GM18861 (cell line): ENCODE data around the gene MRPL12.

Experiments
- ATAC-seq: cut with Tn5 transposase; IDR thresholded peaks from one replicate; pipeline ENCODE4 v1.9.1; 2021; ENCODE audit not compliant: unreplicated experiment

Gene MRPL12

DNA sequence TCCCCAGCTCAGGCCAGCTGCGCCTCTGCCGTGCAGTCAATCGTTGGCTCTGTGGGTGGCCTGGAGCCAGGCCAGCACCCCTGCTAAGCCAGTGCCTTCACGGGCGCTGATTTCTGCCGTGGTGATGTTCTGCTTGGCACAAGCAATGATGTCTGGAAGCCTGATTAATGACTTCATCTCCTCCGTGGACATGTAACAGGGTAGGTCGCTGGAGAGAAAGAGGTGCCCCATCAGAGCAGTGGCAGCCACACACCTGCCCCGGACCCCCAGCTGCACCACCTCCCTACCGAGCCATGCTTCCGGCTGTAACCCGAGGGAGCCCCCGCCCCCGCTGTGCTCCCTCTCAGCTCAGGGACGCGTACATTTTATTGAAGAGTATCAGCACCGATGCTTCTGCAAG lies 21.5 kb upstream of the MRPL12 start:
- no peak for ATAC-seq

DNA sequence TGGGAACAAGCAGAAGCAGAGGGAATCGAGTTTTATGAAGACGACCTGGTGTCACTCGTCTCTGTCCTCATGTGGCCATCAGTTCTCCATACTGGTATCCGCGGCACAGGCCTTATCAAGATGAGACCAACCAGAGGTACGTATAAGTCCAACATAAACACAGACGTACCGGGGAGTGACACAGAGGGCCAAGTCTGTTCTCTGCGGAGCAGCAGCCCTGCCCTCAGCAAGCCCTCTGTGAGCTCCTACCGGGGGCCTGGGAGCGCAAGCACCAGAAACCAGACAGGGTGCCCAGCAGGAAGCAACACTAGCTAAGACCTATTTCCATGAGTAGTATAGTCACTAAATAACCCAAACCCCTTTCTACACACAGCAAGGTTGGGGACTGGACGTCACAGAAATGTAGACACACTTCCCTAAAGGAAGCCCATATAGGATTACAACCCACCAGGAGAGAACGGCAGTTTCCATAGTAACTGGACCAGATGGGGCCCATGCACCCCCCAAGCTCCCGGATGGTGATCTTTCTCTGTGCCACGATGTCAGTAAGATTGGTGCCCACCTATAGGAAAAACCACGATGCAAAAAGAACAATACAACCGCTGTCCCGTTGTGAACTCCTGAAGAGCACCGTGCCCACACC lies 20.5 kb upstream of the MRPL12 start:
- ATAC-seq: no peak

- ATAC-seq: peak; percentile 1
Measured at GRCh38 chr17:81683208-81683583, 20.0 kb upstream of the MRPL12 start.

DNA sequence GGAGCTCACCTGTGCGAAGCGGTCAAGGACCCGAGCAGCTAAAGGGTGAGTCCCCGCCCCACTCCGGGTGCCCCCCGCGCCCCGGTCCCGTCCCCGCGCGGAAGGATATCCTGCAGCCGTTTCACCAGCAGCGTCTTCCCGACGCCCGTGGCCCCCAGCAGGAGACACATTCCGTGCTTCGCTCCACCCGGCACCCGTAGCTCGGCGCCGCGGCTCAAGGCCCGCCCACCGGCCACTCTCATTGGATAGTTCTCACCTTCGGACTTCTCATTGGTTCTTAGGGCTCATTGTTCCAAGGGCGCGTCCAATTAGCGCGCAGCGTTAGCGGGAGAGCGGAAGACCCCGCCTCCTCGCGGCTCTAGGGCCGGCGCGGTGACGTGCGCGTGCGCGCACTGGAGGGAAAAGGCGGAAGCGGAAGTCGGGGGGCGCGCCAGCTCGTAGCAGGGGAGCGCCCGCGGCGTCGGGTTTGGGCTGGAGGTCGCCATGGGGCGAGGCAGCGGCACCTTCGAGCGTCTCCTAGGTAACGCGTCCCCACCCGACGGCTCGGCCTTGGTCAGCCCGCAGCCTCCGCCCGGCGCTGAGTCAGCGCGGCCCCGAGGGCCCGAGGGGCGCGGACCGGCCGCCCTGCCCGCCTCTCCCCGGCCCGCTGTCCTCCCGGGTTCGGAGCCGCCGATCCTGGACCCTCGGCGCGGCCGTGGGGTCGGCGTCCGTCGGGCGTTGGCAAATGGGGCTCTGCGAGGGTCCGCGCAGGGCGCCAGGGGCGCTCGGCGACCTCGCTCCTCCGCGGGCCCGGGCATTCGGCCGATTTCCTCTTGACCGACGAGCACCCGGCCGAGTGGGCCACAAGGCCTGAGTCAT lies 19.4 kb upstream of the MRPL12 start, which contains the start of the genes ARL16 and HGS:
ARL16 (minus strand) TSS at position 214 of the 858 bp plus-strand sequence; CDS start at position 170, 44 bp downstream.
HGS (plus strand) TSS at position 428 of the 858 bp plus-strand sequence; CDS start at position 484, 56 bp downstream.
- peak; percentile 90 for ATAC-seq

- ATAC-seq: no peak
Measured at GRCh38 chr17:81684442-81684911, 18.7 kb upstream of the MRPL12 start.

GRCh38 chr17:81685108-81685507 lies 18.1 kb upstream of the MRPL12 start:
- ATAC-seq: no peak

- ATAC-seq: no peak
Measured at GRCh38 chr17:81686614-81687013, 16.6 kb upstream of the MRPL12 start.

DNA sequence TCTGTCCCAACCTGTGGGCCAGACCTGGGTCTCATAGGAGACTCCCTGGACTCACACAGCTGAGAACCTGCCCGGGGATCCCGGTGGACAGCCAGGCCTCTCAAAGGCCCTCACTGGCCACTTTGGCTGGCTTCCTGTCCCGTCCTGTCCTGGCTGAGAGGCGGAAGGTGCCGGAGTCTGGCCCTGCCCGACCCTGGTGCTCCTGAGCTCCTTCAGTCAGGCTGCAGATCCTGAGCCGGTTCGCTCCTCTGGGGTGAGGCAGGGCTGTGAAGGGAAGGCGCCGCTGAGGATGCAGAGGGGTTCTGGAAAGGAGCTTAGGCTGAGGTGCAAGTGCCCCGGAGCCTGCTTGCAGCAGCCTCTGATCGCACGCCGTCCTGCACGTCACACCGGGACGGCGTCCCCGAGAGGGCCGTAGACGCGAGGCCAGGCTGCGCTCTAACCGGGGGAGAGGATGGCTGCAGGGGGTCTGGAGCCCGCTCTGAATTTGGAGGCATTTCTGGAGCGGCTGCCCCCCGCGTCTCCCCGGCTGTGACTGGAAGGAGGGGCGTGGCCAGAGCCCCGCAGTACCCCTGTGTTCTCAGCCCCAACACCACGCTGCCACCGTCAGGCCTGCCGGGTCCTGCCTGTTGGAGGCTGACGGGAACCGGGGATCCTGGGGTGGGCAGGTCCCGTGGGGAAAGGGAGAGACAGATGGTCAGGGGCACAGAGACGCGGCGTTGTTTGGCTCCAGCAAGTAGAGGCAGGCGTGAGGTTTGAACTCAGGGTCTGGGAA lies 15.2 kb upstream of the MRPL12 start:
- no peak for ATAC-seq

- no peak for ATAC-seq
Measured at GRCh38 chr17:81688616-81689015, 14.6 kb upstream of the MRPL12 start.

- ATAC-seq: no peak
Measured at GRCh38 chr17:81690066-81690465, 13.1 kb upstream of the MRPL12 start.

GRCh38 chr17:81690549-81690948 lies 12.6 kb upstream of the MRPL12 start:
- ATAC-seq: no peak

DNA sequence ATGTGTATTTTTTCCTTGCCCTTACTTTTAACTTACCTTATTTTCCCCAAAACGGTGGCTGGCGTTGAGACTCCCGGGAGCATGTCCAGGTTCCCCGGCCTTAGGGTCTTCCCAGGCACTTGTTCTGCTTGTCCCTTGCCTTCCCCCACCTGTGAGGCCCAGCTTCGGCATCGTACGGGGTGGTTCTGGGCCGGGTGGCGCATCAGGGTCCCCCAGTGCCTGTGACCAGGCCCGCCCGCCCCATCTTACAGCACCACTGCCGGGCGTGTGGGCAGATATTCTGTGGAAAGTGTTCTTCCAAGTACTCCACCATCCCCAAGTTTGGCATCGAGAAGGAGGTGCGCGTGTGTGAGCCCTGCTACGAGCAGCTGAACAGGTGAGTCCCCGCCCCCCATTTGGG lies 12.0 kb upstream of the MRPL12 start:
- no peak for ATAC-seq

DNA sequence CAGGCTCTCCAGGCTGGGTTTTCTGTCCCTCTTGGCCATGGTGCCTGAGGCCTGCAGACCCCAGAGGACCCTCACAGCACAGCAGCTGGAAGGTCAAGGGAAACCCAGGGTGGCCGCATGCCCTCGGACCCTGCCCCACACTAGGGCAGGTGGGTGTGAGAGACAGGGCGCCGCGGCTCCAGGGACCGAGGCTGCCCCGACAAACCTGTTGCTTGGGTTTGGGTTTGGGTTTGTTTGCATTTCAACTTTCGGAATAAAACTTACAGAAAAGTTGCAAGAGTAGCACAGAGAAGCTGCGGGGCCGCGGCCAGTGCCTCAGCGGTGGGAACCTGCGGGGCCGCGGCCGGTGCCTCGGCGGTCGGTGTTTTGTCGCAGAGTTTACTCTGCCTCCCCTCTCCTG lies 11.6 kb upstream of the MRPL12 start:
- no peak for ATAC-seq

DNA sequence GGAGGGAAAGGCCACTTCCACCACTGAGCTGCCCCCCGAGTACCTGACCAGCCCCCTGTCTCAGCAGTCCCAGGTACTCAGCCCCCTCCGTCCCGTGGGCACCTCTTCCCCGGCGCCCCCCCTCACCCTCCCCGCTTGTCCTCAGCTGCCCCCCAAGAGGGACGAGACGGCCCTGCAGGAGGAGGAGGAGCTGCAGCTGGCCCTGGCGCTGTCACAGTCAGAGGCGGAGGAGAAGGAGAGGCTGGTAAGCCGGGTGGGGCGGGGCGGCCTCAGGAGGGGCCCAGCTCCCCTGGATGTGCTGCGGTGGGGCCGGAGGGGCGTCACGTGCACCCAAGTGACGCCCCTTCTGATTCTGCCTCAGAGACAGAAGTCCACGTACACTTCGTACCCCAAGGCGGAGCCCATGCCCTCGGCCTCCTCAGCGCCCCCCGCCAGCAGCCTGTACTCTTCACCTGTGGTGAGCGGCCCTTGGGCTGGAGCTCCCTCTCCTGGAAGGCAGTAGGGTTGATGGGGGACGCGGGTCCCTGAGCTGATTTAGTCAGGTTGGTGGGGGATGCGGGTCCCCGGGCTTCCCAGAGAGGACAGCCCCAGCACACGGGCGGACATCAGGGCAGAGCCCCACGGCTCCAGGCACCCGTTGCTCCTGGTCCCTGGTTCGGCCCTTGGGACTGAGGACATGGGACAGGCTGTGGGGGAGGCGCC lies 9.5 kb upstream of the MRPL12 start:
- ATAC-seq: no peak

DNA sequence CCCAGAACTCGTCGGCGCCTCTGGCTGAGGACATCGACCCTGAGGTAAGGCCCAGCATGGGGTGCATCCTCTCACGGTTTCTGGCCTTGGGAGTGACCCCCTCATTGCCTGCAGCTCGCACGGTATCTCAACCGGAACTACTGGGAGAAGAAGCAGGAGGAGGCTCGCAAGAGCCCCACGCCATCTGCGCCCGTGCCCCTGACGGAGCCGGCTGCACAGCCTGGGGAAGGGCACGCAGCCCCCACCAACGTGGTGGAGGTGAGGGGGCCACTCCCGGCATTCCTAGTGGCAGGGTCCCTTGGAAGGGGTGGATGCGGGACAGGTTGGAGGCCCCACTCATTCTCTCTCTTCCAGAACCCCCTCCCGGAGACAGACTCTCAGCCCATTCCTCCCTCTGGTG lies 8.4 kb upstream of the MRPL12 start:
- ATAC-seq: no peak

- ATAC-seq: no peak
Measured at GRCh38 chr17:81695211-81695610, 8.0 kb upstream of the MRPL12 start.

DNA sequence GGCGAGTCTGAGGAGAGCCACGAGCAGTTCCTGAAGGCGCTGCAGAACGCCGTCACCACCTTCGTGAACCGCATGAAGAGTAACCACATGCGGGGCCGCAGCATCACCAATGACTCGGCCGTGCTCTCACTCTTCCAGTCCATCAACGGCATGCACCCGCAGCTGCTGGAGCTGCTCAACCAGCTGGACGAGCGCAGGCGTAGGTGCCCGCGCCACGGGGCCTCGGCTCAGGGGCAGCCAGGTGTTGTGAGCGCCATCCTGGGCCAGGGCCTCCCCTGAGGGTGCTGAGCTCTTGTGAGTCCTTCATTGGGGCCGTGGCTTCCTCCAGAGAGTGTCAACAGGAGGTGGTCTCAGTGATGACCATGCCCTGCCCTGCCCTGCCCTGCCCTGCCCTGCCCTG lies 7.4 kb upstream of the MRPL12 start:
- no peak for ATAC-seq

DNA sequence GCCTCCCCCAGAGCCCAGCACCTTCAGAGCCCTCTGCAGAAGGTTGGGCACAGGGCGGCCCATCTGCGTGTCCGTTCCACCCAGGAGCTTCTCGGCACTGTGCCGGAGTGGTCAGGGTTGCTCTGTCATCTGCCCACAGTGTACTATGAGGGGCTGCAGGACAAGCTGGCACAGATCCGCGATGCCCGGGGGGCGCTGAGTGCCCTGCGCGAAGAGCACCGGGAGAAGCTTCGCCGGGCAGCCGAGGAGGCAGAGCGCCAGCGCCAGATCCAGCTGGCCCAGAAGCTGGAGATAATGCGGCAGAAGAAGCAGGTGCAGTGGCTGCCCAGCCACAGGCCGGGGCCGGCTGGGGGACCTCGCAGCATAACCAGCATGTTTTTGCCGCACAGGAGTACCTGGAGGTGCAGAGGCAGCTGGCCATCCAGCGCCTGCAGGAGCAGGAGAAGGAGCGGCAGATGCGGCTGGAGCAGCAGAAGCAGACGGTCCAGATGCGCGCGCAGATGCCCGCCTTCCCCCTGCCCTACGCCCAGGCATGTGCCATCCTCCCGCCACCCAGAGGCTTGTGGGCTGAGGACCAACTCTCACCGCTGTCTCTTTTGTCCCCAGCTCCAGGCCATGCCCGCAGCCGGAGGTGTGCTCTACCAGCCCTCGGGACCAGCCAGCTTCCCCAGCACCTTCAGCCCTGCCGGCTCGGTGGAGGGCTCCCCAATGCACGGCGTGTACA lies 6.8 kb upstream of the MRPL12 start:
- ATAC-seq: no peak

DNA sequence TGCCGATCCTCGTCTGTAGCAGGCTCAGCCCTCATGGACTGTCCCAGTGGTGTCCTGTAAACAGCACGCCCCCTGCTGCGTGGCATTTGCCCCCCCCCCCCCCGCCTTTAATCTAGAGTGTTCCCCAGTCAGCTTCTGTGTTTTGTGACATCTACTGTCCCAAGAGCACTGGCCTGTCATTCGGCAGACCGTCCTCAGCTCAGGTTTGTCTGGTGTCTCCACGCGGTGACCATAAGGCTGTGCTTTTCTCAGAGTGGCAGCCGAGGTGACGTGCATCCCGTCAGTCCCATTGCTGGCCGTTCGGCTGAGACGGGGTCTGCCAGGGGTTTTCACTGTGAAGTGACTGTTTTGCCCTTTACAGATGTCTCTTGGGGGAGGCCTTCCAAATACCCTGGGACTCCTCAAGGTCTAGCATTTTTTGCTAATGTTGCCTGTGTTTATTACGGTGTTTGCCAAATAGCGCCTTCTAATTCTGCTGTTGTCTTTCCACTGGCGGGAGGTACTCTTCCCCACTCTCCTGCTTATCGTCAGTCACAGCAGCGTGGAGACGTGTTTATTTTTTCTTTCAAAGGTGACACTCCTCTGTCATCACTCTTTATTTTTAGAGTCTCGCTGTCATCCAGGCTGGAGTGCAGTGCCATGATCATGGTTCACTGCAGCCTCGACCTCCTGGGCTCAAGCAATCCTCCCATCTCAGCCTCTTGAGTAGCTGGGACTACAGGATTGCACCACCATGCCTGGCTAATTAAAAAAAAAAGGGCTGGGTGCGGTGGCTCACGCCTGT lies 5.7 kb upstream of the MRPL12 start:
- ATAC-seq: no peak
